Lower leg skin (tissue), 4 donors: ENCODE results near the gene PYY. TPM values are rescaled to one million over a fixed set of nuclear protein-coding genes. Genes with fewer than 3 reads are reported as not detected.

Experiments used
- DNase-seq, 2 donors: peaks; one replicate each; pipeline ENCODE4 v3.0.0-alpha.2; 2019; ENCODE audit warnings: low spot score in 2 of 2
- H3K4me3 ChIP-seq: fragments of 200-600 bp; sonication (generic); 2 replicates; pipeline ENCODE4 v1.5.1; 2017; ENCODE audit warnings: mild to moderate bottlenecking, low read depth; ENCODE audit not compliant: poor library complexity, severe bottlenecking
- POLR2A ChIP-seq, 2 donors: fragments of 450-650 bp; IDR thresholded peaks; one replicate each; pipeline ENCODE4 v1.6.1; 2016 to 2017; ENCODE audit warnings: antibody characterized with exemption in 2 of 2, mild to moderate bottlenecking in 1 of 2, moderate library complexity in 1 of 2
- WGBS, 2 donors: methylation state at CpG; one replicate each; pipeline ENCODE4 v1.1.5; 2018; 5-methylcytosine and 5-hydroxymethylcytosine counted together
- intact Hi-C: fragments of 100-400 bp; cut with DNase I; formaldehyde crosslinking; loops from one replicate; pipeline ENCODE4 v1.15.0; 2023; ENCODE audit warnings: low total_unique reads
- total RNA-seq, 4 donors: library from RNA; depleted of rRNA; stranded (reverse); fragments of >200 nt; gene quantifications; one replicate each; pipeline ENCODE4 v1.1.0, GENCODE V29; 2016
- TF ChIP-seq, protein P1 (sequence below), 3 donors: fragments of 450-650 bp; IDR thresholded peaks; one replicate each; pipeline ENCODE4 v1.5.1; 2016; ENCODE audit warnings: antibody characterized with exemption in 3 of 3, mild to moderate bottlenecking in 3 of 3, moderate library complexity in 2 of 3

Gene PYY
- total RNA-seq, 4 donors from 2014 or later, result not detected

DNA sequence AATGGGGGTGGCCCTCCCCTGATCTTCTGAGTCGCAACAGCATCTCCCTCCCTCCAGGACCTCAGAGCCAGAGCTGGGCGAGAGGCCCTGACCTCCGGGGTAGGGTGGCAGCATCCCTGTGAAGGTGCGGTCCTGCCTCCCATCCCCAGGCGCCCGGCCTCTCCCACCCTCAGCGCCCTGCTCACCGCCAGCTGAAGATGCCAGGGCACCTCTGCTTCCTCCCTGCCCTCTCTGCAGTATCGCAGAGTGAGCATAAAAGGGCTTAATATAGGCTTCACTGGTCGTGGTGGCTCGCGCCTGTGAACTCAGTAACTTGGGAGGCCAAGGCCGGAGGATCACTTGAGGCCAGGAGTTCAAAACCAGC is 35.7 kb downstream of the PYY start:
- no peak overlapping the region for H3K4me3 ChIP-seq
- no peak for DNase-seq
- TF ChIP-seq, protein P1, sequence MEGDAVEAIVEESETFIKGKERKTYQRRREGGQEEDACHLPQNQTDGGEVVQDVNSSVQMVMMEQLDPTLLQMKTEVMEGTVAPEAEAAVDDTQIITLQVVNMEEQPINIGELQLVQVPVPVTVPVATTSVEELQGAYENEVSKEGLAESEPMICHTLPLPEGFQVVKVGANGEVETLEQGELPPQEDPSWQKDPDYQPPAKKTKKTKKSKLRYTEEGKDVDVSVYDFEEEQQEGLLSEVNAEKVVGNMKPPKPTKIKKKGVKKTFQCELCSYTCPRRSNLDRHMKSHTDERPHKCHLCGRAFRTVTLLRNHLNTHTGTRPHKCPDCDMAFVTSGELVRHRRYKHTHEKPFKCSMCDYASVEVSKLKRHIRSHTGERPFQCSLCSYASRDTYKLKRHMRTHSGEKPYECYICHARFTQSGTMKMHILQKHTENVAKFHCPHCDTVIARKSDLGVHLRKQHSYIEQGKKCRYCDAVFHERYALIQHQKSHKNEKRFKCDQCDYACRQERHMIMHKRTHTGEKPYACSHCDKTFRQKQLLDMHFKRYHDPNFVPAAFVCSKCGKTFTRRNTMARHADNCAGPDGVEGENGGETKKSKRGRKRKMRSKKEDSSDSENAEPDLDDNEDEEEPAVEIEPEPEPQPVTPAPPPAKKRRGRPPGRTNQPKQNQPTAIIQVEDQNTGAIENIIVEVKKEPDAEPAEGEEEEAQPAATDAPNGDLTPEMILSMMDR (IDR thresholded peaks at IDR 0.05), result no peak
- no peak for TF ChIP-seq POLR2A (IDR thresholded peaks at IDR 0.05)
- intact Hi-C loops, result no loop called here
- WGBS, 2 donors, result 50% methylated on average over 12 to 13 of the region's 13 CpGs

DNA sequence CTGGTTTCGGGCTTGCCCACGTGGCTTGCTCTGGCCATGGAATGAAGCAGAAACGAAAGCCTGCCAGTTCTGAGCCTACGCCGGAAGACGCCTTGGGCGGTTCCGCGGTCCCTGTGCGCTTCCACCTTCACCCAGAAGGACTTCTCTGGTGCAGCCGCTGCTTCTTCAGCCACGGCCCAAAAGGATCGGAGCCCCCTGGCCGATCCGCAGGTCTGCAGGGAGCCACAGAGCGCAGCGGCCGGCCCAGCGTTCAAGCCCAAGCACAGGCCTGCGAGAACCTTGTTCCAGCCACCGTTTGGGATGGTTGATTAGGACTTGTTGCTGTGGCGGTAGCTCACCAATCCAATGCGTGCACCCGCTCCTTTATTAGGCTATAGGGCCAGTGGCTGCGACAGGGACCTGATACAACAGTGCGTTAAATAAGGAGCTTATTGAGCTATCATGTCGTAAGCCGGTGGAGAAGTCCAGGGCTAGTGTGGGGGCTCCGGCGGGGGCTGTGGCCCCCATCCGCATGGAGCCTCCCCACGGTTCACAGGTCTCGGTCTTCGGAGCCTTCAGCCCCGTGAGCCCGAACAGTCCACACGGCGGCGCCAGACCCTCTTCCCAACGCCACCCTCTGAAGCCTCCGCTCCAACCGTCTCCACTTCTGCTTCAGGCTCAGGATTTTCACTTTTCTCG is 36.3 kb downstream of the PYY start:
- WGBS, 2 donors, result 22 to 26% methylated on average over 43 of the region's 43 CpGs
- H3K4me3 ChIP-seq, result no peak overlapping the region
- intact Hi-C loops, result no loop called here
- no peak for DNase-seq
- TF ChIP-seq, protein P1 (IDR thresholded peaks at IDR 0.05), result no peak
- no peak for TF ChIP-seq POLR2A (IDR thresholded peaks at IDR 0.05)

DNA sequence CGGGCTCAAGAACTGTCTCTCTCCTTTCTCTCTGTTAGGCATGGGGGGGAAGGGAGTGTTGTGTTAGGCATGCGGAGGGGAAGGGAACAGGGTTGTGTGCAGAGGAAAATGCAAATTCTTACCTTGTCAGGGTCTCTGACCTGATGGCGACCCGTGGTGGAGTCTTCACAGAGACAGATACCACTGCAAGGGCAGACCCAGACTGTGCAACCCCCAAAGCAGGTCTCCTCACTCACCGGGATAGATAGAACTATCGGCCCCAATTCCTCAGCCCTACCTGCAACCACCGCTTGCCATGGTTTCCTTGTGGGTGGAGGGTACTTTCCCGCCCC is 36.8 kb downstream of the PYY start:
- no peak overlapping the region for H3K4me3 ChIP-seq
- no peak for TF ChIP-seq POLR2A (IDR thresholded peaks at IDR 0.05)
- WGBS, 2 donors, result 77 to 80% methylated on average over 8 of the region's 8 CpGs
- DNase-seq, result no peak
- intact Hi-C loops, result no loop called here

DNA sequence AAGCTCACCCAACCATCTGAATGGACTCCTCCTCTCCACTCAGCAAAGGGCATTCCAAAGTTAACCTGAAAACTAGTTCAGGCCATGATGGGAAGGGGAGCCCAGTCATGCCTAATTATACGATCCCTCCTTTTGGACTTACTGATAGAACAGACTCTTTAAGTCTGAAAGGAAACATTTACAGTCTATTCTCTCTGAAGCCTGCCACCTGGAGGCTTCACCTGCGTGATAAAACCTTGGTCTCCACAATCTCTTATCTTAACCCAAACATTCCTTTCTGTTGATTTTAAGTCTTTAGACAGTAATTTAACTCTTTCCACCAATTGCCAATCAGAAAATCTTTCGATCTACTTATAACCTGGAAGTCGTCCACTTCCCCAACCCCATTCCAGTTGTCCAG is 37.4 kb downstream of the PYY start:
- intact Hi-C loops, result no loop called here
- H3K4me3 ChIP-seq, result no peak overlapping the region
- WGBS, 2 donors, result 86 to 98% methylated on average over 4 of the region's 4 CpGs
- no peak for DNase-seq
- no peak for TF ChIP-seq POLR2A (IDR thresholded peaks at IDR 0.05)
- TF ChIP-seq, protein P1 (IDR thresholded peaks at IDR 0.05), result no peak

DNA sequence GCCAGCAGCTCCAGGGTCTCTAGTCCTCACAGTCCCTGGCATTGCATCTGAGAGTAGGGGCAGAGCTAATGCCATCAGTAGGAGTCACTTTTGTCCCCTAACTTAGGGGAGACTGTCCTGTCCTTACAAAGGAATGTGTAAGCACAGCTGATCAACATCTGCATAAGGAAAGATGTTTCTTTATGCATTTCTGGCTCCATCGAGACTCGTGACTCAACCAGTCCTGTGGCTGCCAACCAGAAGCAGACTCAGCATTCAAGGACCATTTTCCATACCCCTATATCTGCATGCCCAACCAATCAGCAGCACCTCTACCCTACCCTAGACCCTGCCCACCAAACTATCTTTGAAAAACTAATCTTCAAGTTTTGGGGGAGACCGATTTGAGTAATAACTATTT is 38.2 kb downstream of the PYY start:
- intact Hi-C loops, result no loop called here
- no peak for TF ChIP-seq POLR2A (IDR thresholded peaks at IDR 0.05)
- TF ChIP-seq, protein P1 (IDR thresholded peaks at IDR 0.05), result no peak
- no peak for DNase-seq
- H3K4me3 ChIP-seq, result no peak overlapping the region
- WGBS, 2 donors, result 67 to 73% methylated on average over 3 of the region's 3 CpGs

DNA sequence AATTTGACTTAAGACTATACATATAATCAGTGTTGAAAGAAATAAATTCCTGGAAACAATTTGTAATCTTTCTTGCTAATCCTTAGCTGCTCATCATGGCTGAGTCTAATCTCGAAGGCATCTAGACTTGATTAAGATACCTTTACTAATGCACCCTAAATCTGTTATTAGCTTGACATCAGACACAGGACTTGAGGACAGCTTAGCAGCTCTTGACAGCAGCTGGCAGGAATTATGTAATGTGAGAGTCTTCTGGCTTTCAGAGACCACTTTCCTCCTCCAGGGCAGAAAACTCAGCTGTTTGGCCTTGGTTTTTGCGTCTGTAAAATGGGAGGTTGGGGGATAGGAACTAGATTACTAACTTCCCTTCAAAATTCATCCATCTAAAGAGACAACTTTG is 39.3 kb downstream of the PYY start:
- TF ChIP-seq, protein P1 (IDR thresholded peaks at IDR 0.05), result no peak
- intact Hi-C loops, result no loop called here
- 49 to 56% methylated on average over 2 of the region's 2 CpGs for WGBS, 2 donors
- no peak overlapping the region for H3K4me3 ChIP-seq
- DNase-seq, result no peak
